ENCODE measurements around the gene WIF1. TPM values are rescaled to one million over a fixed set of nuclear protein-coding genes. Genes with fewer than 3 reads are reported as not detected.

Gene WIF1
- total and polyA plus RNA-seq, 8 donors = 0.10 to 11.1 (median 3.6) TPM; not detected in 3

- WGBS, 5 donors = 5 to 18% (median 16%) methylated on average over 1 of the region's 1 CpG
- H3K27me3 ChIP-seq = peaks cover 0 to 25% (median 6%) of the 10 kb centered on the region in 3 donors
- no peak overlapping the region for H3K4me3 ChIP-seq
- DNase-seq = peak in 1 of 2 donors; percentile 26
- intact Hi-C loops (cut with DNase I; ENCODE audit: low total_unique reads) = no loop called here
- H3K36me3 ChIP-seq = no peaks in the 10 kb centered on the region
- no peak overlapping the region for H3K27ac ChIP-seq
- H3K4me1 ChIP-seq = no peaks in the 10 kb centered on the region
- TF ChIP-seq POLR2AphosphoS5 (IDR thresholded peaks at IDR 0.05) (no peak), POLR2A (IDR thresholded peaks at IDR 0.05) (no peak), EP300 (IDR thresholded peaks at IDR 0.05) (no peak)
- TF ChIP-seq, protein P1, sequence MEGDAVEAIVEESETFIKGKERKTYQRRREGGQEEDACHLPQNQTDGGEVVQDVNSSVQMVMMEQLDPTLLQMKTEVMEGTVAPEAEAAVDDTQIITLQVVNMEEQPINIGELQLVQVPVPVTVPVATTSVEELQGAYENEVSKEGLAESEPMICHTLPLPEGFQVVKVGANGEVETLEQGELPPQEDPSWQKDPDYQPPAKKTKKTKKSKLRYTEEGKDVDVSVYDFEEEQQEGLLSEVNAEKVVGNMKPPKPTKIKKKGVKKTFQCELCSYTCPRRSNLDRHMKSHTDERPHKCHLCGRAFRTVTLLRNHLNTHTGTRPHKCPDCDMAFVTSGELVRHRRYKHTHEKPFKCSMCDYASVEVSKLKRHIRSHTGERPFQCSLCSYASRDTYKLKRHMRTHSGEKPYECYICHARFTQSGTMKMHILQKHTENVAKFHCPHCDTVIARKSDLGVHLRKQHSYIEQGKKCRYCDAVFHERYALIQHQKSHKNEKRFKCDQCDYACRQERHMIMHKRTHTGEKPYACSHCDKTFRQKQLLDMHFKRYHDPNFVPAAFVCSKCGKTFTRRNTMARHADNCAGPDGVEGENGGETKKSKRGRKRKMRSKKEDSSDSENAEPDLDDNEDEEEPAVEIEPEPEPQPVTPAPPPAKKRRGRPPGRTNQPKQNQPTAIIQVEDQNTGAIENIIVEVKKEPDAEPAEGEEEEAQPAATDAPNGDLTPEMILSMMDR (IDR thresholded peaks at IDR 0.05) = no peak
- no peaks in the 10 kb centered on the region for H3K9me3 ChIP-seq
These were observed 7.5 kb downstream of the WIF1 start for GRCh38 chr12:65113621-65114035.

DNA sequence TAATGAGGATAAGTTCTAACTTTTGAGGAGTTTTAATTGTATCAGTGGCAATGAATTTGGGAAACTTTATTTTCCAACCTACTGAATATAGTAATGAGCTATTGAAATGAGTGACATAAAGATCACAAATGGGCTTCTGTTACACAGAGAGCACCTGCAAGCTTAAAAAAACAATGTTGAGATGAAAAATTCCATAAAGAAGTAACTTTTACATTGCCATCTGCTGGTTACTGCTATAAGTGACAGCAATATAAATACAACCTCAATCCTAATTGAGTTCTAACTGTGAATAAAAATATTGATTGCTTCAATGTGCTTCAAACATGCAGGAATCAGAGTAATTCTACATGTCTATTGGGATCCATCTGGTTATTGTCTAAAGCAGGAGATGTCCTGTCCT lies 14.2 kb downstream of the WIF1 start:
- no peak overlapping the region for H3K4me3 ChIP-seq
- TF ChIP-seq EP300 (IDR thresholded peaks at IDR 0.05) = no peak
- TF ChIP-seq, protein P1 (IDR thresholded peaks at IDR 0.05) = peak in 1 of 7 experiments; percentile 35
- intact Hi-C loops (cut with DNase I; ENCODE audit: low total_unique reads) = loop anchor here (10.0 kb wide), 1 partner anchor 212 kb away; no protein-coding TSS in a partner anchor
- H3K4me1 ChIP-seq = no peaks in the 10 kb centered on the region
- DNase-seq = peak in 1 of 2 donors; percentile 23
- no peaks in the 10 kb centered on the region for H3K36me3 ChIP-seq
- no peaks in the 10 kb centered on the region for H3K9me3 ChIP-seq
- no peak overlapping the region for H3K27ac ChIP-seq
- no peaks in the 10 kb centered on the region for H3K27me3 ChIP-seq

DNA sequence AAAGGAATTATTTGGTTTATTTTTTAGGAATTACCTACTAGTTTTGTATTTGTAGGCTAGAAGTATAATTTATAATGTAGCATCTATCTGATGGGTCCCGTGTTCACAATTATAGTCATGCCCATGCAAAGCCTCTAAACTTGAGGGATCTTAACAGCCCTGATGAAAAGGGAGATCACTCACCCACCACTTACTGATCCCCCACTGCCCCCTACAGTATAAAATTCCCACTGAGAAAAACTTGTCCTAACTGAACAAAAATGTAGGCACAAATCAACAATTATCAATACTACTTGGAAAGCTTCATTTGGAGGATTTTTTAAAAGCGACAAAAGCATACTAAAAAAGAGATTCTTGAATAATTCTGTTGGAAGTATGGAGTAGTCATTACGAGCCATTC lies 21.0 kb downstream of the WIF1 start:
- no peaks in the 10 kb centered on the region for H3K27me3 ChIP-seq
- no peaks in the 10 kb centered on the region for H3K4me1 ChIP-seq
- intact Hi-C loops (cut with DNase I; ENCODE audit: low total_unique reads) = loop anchor here (10.0 kb wide), 1 partner anchor 205 kb away; no protein-coding TSS in a partner anchor
- WGBS, 5 donors = 64 to 88% (median 81%) methylated on average over 3 of the region's 3 CpGs
- H3K9me3 ChIP-seq = no peaks in the 10 kb centered on the region
- no peak for DNase-seq
- no peaks in the 10 kb centered on the region for H3K36me3 ChIP-seq
- no peak overlapping the region for H3K27ac ChIP-seq
- TF ChIP-seq, protein P1 (IDR thresholded peaks at IDR 0.05) = no peak
- TF ChIP-seq POLR2AphosphoS5 (IDR thresholded peaks at IDR 0.05) (no peak), POLR2A (IDR thresholded peaks at IDR 0.05) (no peak), EP300 (IDR thresholded peaks at IDR 0.05) (no peak)
- H3K4me3 ChIP-seq = no peak overlapping the region

GRCh38 chr12:65099182-65099581 lies 21.9 kb downstream of the WIF1 start:
- H3K9me3 ChIP-seq = no peaks in the 10 kb centered on the region
- intact Hi-C loops (cut with DNase I; ENCODE audit: low total_unique reads) = no loop called here
- DNase-seq = no peak
- 78 to 86% (median 85%) methylated on average over 3 of the region's 3 CpGs for WGBS, 5 donors
- H3K36me3 ChIP-seq = no peaks in the 10 kb centered on the region
- H3K27me3 ChIP-seq = no peaks in the 10 kb centered on the region
- no peak overlapping the region for H3K27ac ChIP-seq
- no peaks in the 10 kb centered on the region for H3K4me1 ChIP-seq
- H3K4me3 ChIP-seq = no peak overlapping the region
- TF ChIP-seq POLR2AphosphoS5 (IDR thresholded peaks at IDR 0.05) (no peak), EP300 (IDR thresholded peaks at IDR 0.05) (no peak), POLR2A (IDR thresholded peaks at IDR 0.05) (no peak)
- TF ChIP-seq, protein P1 (IDR thresholded peaks at IDR 0.05) = no peak

Measured in stomach (tissue), 9 donors.